ENCODE measurements around the gene CCDC102B. TPM values are rescaled to one million over a fixed set of nuclear protein-coding genes. Genes with fewer than 3 reads are reported as not detected.

CCDC102B gene
- total and polyA plus RNA-seq, 2 donors (not counting 1 experiment from before 2014, with no cell fraction given): 3.9 to 4.0 TPM

DNA sequence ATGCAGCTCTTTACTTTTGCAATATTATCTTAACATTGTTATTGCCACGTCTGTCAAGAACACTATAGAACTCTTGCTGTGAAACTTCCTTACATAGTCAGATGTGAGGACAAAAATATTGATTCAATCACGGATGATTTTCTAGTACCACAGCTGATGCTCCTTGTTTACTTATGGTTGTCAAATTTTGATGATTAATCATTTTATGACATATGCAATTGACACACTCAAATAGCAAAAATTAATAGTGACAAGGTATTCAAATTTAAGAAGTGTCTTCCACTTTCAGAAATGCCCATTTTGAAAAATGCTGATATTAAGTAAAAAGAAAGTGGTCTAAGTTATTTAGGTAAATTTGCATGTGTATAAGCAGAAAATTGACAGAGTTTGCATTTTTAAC is 284.0 kb downstream of the CCDC102B start:
- Histone ChIP-seq H3K9ac (ENCODE audit: low read length) (no peak overlapping the region), H3K27me3 (replicated peaks in 1 of 4; ENCODE audit: control extremely low read depth in 1 of 4, control insufficient read depth in 3 of 4, insufficient read depth in 4 of 4, low read length in 3 of 4) (no peaks in the 10 kb centered on the region), H3K79me2 (ENCODE audit: control insufficient read depth, insufficient read depth, low read length) (no peaks in the 10 kb centered on the region), H3K36me3 (replicated peaks in 1 of 2; ENCODE audit: control extremely low read depth in 1 of 2, control insufficient read depth in 1 of 2, extremely low read depth in 1 of 2, insufficient read depth in 2 of 2, low read length in 1 of 2) (no peaks in the 10 kb centered on the region), H3K4me3 (ENCODE audit: control extremely low read depth in 1 of 5, extremely low read depth in 1 of 5, insufficient read depth in 1 of 5, low read depth in 2 of 5, low read length in 4 of 5) (no peak overlapping the region), H3K4me1 (ENCODE audit: control insufficient read depth in 2 of 2, insufficient read depth in 2 of 2, low read length in 2 of 2) (no peaks in the 10 kb centered on the region), H3K4me2 (replicated peaks; ENCODE audit: low read depth, low read length, poor library complexity, severe bottlenecking) (no peak overlapping the region), H4K20me1 (ENCODE audit: control insufficient read depth, insufficient read depth, low read length, poor library complexity, severe bottlenecking) (no peaks in the 10 kb centered on the region), H2AFZ (ENCODE audit: insufficient read depth, low read depth, low read length, poor library complexity, severe bottlenecking) (no peak overlapping the region), H3K9me3 (ENCODE audit: control extremely low read depth in 1 of 3, control insufficient read depth in 2 of 3, insufficient read depth in 1 of 3, low read length in 2 of 3) (no peaks in the 10 kb centered on the region), H3K27ac (ENCODE audit: low read length in 2 of 2) (no peak overlapping the region)
- intact Hi-C loops (cut with micrococcal nuclease): no loop called here
- WGBS (ENCODE audit: insufficient coverage): no CpG with 5 or more reads among the region's 2 CpGs
- CTCF ChIA-PET: no interaction called here
- H3K4me3 Mint-ChIP-seq: no peak overlapping the region
- H3K9me3 Mint-ChIP-seq (ENCODE audit: insufficient read depth): peaks cover 3% of the 10 kb centered on the region
- ATAC-seq (ENCODE audit: low read depth) (no peak), DNase-seq (no peak)
- H3K4me1 Mint-ChIP-seq: no peaks in the 10 kb centered on the region
- no peak overlapping the region for H3K27ac Mint-ChIP-seq
- TF ChIP-seq EZH2 (IDR thresholded peaks at IDR 0.05; ENCODE audit: borderline replicate concordance, insufficient read depth, low read depth, low read length, poor library complexity, severe bottlenecking): no peak
- TF ChIP-seq, protein P1, sequence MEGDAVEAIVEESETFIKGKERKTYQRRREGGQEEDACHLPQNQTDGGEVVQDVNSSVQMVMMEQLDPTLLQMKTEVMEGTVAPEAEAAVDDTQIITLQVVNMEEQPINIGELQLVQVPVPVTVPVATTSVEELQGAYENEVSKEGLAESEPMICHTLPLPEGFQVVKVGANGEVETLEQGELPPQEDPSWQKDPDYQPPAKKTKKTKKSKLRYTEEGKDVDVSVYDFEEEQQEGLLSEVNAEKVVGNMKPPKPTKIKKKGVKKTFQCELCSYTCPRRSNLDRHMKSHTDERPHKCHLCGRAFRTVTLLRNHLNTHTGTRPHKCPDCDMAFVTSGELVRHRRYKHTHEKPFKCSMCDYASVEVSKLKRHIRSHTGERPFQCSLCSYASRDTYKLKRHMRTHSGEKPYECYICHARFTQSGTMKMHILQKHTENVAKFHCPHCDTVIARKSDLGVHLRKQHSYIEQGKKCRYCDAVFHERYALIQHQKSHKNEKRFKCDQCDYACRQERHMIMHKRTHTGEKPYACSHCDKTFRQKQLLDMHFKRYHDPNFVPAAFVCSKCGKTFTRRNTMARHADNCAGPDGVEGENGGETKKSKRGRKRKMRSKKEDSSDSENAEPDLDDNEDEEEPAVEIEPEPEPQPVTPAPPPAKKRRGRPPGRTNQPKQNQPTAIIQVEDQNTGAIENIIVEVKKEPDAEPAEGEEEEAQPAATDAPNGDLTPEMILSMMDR (IDR thresholded peaks at IDR 0.05): no peak
- no peaks in the 10 kb centered on the region for H3K27me3 Mint-ChIP-seq
- POLR2A ChIA-PET: no interaction called here

DNA sequence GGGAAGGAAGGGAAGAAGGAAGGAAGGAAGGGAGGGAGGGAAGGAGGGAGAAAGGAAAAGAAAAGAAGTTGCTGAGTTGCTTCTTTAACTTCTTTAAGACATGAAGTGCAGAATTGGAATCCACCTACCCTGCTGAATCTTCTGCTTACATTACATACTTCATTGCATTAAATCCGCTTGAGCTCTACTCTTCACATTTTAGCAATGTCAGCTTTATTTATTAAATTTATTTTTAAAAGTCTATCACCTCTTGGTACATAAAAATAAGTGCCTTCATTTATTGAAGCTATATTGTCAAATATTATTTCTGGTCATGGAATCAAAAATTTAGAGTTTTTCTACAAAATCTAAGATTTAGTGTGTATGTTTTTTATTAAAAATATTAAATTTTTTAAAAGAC is 284.6 kb downstream of the CCDC102B start:
- H3K9ac ChIP-seq (ENCODE audit: low read length): no peak overlapping the region
- POLR2A ChIA-PET: no interaction called here
- H3K4me2 ChIP-seq (replicated peaks; ENCODE audit: low read depth, low read length, poor library complexity, severe bottlenecking): no peak overlapping the region
- no peak for DNase-seq
- H3K27me3 Mint-ChIP-seq: no peaks in the 10 kb centered on the region
- H3K9me3 Mint-ChIP-seq (ENCODE audit: insufficient read depth): no peaks in the 10 kb centered on the region
- no peaks in the 10 kb centered on the region for H3K4me1 ChIP-seq (ENCODE audit: control insufficient read depth in 2 of 2, insufficient read depth in 2 of 2, low read length in 2 of 2)
- no CpG with 5 or more reads among the region's 1 CpG for WGBS (ENCODE audit: insufficient coverage)
- H2AFZ ChIP-seq (ENCODE audit: insufficient read depth, low read depth, low read length, poor library complexity, severe bottlenecking): no peak overlapping the region
- TF ChIP-seq EZH2 (IDR thresholded peaks at IDR 0.05; ENCODE audit: borderline replicate concordance, insufficient read depth, low read depth, low read length, poor library complexity, severe bottlenecking): no peak
- TF ChIP-seq, protein P1 (IDR thresholded peaks at IDR 0.05): no peak
- H3K27me3 ChIP-seq (replicated peaks in 1 of 4; ENCODE audit: control extremely low read depth in 1 of 4, control insufficient read depth in 3 of 4, insufficient read depth in 4 of 4, low read length in 3 of 4): no peaks in the 10 kb centered on the region
- H3K36me3 ChIP-seq (replicated peaks in 1 of 2; ENCODE audit: control extremely low read depth in 1 of 2, control insufficient read depth in 1 of 2, extremely low read depth in 1 of 2, insufficient read depth in 2 of 2, low read length in 1 of 2): no peaks in the 10 kb centered on the region
- ATAC-seq (ENCODE audit: low read depth): no peak
- H3K9me3 ChIP-seq (ENCODE audit: control extremely low read depth in 1 of 3, control insufficient read depth in 2 of 3, insufficient read depth in 1 of 3, low read length in 2 of 3): no peaks in the 10 kb centered on the region
- no peak overlapping the region for H3K4me3 ChIP-seq (ENCODE audit: control extremely low read depth in 1 of 5, extremely low read depth in 1 of 5, insufficient read depth in 1 of 5, low read depth in 2 of 5, low read length in 4 of 5)
- CTCF ChIA-PET: no interaction called here
- H3K79me2 ChIP-seq (ENCODE audit: control insufficient read depth, insufficient read depth, low read length): no peaks in the 10 kb centered on the region
- no peak overlapping the region for H3K27ac ChIP-seq (ENCODE audit: low read length in 2 of 2)
- no peaks in the 10 kb centered on the region for H4K20me1 ChIP-seq (ENCODE audit: control insufficient read depth, insufficient read depth, low read length, poor library complexity, severe bottlenecking)
- H3K4me1 Mint-ChIP-seq: no peaks in the 10 kb centered on the region
- H3K4me3 Mint-ChIP-seq: no peak overlapping the region
- H3K27ac Mint-ChIP-seq: no peak overlapping the region
- intact Hi-C loops (cut with micrococcal nuclease): no loop called here
